Measurements from ENCODE around the gene ATP2C2. TPM values are rescaled to one million over a fixed set of nuclear protein-coding genes. Genes with fewer than 3 reads are reported as not detected.
A peak's percentile ranks its signal among the peaks of the same experiment; 100 is the strongest.

Gene ATP2C2
- total RNA-seq, 1 donor from 2014 or later: 6.8 TPM

GRCh38 chr16:84356176-84356575 is 12.2 kb upstream of the ATP2C2 start:
- Mint-ChIP-seq H3K36me3 (ENCODE audit: insufficient read depth) (no peaks in the 10 kb centered on the region), H3K4me3 (ENCODE audit: low read depth) (no peak overlapping the region), H3K27me3 (peaks cover 6% of the 10 kb centered on the region), H3K27ac (peak overlapping the region; percentile 7), H3K4me1 (ENCODE audit: low read depth) (peaks cover 23% of the 10 kb centered on the region), H3K9me3 (ENCODE audit: low read depth) (no peaks in the 10 kb centered on the region)
- DNase-seq (ENCODE audit: low spot score, unreplicated experiment): no peak
- TF ChIP-seq CTCF (IDR thresholded peaks at IDR 0.05; ENCODE audit: unreplicated experiment): no peak

GRCh38 chr16:84356591-84357116 is 11.7 kb upstream of the ATP2C2 start:
- peak overlapping the region; percentile 7 for H3K27ac Mint-ChIP-seq
- no peaks in the 10 kb centered on the region for H3K36me3 Mint-ChIP-seq (ENCODE audit: insufficient read depth)

GRCh38 chr16:84357191-84357651 is 11.1 kb upstream of the ATP2C2 start:
- peaks cover 6% of the 10 kb centered on the region for H3K27me3 Mint-ChIP-seq
- no peak for DNase-seq (ENCODE audit: low spot score, unreplicated experiment)
- peaks cover 25% of the 10 kb centered on the region for H3K4me1 Mint-ChIP-seq (ENCODE audit: low read depth)
- H3K9me3 Mint-ChIP-seq (ENCODE audit: low read depth): no peaks in the 10 kb centered on the region
- no peaks in the 10 kb centered on the region for H3K36me3 Mint-ChIP-seq (ENCODE audit: insufficient read depth)
- H3K27ac Mint-ChIP-seq: no peak overlapping the region
- no peak overlapping the region for H3K4me3 Mint-ChIP-seq (ENCODE audit: low read depth)
- TF ChIP-seq CTCF (IDR thresholded peaks at IDR 0.05; ENCODE audit: unreplicated experiment): no peak

More at GRCh38 chr16:84356591-84357116, 11.7 kb upstream of the ATP2C2 start:
- DNase-seq (ENCODE audit: low spot score, unreplicated experiment): no peak
- TF ChIP-seq CTCF (IDR thresholded peaks at IDR 0.05; ENCODE audit: unreplicated experiment): no peak
- no peaks in the 10 kb centered on the region for H3K9me3 Mint-ChIP-seq (ENCODE audit: low read depth)
- H3K4me3 Mint-ChIP-seq (ENCODE audit: low read depth): no peak overlapping the region
- H3K27me3 Mint-ChIP-seq: peaks cover 6% of the 10 kb centered on the region
- H3K4me1 Mint-ChIP-seq (ENCODE audit: low read depth): peaks cover 23% of the 10 kb centered on the region

- H3K4me3 Mint-ChIP-seq (ENCODE audit: low read depth): peak overlapping the region; percentile 33
- TF ChIP-seq CTCF (IDR thresholded peaks at IDR 0.05; ENCODE audit: unreplicated experiment): no peak
- no peaks in the 10 kb centered on the region for H3K36me3 Mint-ChIP-seq (ENCODE audit: insufficient read depth)
- no peaks in the 10 kb centered on the region for H3K9me3 Mint-ChIP-seq (ENCODE audit: low read depth)
- peaks cover 8% of the 10 kb centered on the region for H3K27me3 Mint-ChIP-seq
- peak overlapping the region; percentile 50 for H3K27ac Mint-ChIP-seq
- peaks cover 30% of the 10 kb centered on the region for H3K4me1 Mint-ChIP-seq (ENCODE audit: low read depth)
- DNase-seq (ENCODE audit: low spot score, unreplicated experiment): no peak
Observed at GRCh38 chr16:84358601-84359295, 9.6 kb upstream of the ATP2C2 start.

GRCh38 chr16:84359326-84359725 is 9.0 kb upstream of the ATP2C2 start:
- no peaks in the 10 kb centered on the region for H3K36me3 Mint-ChIP-seq (ENCODE audit: insufficient read depth)
- H3K27me3 Mint-ChIP-seq: peaks cover 11% of the 10 kb centered on the region
- no peak overlapping the region for H3K4me3 Mint-ChIP-seq (ENCODE audit: low read depth)
- H3K4me1 Mint-ChIP-seq (ENCODE audit: low read depth): peaks cover 30% of the 10 kb centered on the region
- H3K9me3 Mint-ChIP-seq (ENCODE audit: low read depth): no peaks in the 10 kb centered on the region
- H3K27ac Mint-ChIP-seq: no peak overlapping the region
- no peak for TF ChIP-seq CTCF (IDR thresholded peaks at IDR 0.05; ENCODE audit: unreplicated experiment)
- DNase-seq (ENCODE audit: low spot score, unreplicated experiment): no peak
